GM12874 (cell line): ENCODE data around the gene CRYBG1.

Experiments
- CTCF ChIP-seq: IDR thresholded peaks from 2 replicates; pipeline ENCODE4 v1.5.1; 2011; ENCODE audit warnings: low read depth, mild to moderate bottlenecking, control low read depth, low read length, moderate library complexity; ENCODE audit not compliant: insufficient read depth

The CRYBG1 gene

DNA sequence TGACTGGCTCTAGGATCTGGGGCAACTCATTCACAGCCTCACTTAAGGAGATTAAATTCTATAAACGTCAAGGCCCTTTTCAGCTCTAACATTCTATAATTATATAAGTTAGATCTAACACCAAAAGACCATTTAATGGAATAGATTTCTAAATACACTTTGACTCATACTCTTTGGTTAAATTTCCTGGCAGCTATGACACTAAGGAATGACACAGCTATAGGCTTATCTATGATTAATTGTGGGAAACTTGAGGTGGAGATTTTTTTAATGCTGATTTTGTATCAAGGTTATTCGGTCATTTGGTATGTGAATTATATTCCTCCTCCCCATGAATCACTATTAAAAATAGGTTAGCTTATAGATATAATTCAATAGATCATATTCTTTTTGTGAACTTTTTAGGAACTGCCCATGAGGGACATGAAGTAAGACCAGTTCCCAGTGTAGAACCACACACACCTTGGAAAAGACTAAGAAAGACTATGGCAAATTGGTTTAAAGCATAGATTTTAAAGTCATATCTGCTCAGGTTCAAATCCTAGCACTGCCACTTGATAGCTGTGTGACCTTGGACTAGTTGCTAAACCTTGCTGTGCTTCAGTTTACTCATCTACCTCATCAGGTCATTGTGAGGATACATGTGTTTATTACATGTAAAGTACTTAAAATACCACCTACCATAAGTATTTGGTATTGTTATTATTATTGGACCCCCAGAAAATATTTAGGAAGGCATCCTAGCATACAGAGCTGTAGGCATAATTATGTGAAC, 116.0 kb downstream of the CRYBG1 start:
- TF ChIP-seq CTCF = no peak

GRCh38 chr6:106477146-106477545, 116.6 kb downstream of the CRYBG1 start:
- no peak for TF ChIP-seq CTCF

DNA sequence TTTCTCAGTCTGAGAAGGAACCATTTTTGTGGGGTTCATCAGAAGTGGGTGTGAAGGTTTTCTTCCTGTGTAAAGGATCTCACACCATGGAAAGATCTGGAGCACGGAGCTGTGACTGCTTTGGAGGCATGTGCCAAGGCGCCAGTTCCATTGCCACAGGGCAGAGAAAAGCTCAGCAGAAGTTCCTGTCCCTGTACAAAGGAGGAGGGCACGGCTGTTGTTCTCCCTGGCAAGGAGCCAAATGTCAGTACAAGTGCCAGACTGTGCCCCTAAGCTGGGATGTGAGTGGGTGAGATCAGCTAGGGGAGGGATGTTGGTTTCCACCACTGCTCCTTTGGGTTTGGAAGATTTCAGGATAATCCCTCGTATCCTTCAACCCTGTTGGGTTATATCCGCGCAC, 117.3 kb downstream of the CRYBG1 start:
- TF ChIP-seq CTCF = no peak

DNA sequence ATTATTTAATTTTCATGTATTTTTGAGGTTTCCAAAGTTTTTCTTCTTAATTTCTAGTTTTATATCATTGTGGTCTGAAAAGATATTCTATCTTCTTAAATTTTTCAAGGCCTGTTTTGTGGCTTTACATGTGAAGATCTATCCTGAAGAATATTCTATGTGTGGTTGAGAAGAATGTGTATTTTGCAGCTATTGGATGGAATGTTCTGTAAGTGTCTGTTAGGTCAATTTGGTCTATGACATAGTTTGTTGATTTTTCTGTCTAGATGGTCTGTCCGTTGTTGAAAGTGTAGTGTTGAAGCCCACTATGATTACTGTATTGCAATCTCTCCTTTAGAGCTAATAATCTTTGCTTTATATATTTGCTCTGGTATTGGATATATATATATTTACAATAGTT, 125.7 kb downstream of the CRYBG1 start:
- no peak for TF ChIP-seq CTCF

DNA sequence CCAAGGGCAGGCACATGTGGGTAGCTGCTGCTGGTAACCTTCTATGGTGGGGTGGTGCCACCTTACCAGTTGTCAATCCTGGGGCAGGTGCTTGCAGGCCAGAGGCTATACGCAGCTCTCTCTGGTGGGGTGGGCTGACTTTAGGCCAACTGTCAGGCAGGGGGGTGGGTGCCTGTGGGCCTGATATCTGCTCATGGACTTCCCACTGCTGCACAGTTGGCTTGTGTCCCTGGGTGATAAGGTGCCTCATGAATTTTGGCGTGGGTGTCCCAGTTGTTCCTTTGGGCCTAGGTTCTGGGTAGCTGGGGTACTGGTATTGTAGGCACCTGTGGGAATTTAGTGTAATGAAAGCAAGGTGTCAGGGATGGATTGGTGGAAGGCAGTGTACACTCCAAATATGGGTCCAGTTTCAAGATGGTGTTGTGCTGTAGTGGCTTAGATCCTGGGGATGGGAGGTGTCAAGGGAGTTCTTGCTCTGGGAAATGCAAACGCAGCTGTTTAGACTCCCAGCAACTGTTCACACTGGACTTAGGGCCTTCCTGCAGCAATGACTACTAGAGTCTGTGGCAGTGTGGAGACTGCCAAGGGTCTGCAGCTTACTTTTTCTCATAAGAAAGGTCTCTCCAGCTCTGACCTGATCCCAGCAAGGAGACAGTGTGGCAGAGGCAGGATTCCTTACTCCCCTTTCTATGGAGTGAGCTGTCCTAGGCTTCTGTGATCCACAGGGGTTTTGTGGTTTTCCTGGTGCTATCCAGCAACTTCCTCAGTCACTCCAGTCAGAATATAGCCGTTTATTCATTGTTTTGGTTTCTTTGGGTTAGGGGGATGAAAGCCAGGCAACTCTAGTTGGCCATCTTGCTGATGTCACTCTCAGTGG, 128.2 kb downstream of the CRYBG1 start:
- no peak for TF ChIP-seq CTCF

DNA sequence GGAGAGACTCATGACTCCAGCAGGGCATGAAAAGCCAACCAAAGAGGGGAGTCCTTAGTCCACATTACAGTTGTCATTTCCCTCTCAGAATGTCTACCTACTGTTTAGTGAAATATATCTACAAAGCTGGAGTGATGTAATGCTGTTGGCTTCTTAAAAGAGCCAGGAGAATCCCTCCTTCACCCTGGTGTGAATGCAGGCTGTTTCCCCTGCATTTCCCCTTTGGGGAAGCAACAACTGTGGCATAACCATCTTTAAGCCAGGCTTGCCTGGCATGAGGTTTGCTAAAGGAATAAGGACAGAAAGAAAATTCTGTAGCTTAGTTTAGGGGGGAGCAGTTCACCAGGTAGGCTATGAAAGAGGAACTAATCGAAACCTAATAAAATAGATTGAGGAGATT, 129.5 kb downstream of the CRYBG1 start:
- no peak for TF ChIP-seq CTCF

DNA sequence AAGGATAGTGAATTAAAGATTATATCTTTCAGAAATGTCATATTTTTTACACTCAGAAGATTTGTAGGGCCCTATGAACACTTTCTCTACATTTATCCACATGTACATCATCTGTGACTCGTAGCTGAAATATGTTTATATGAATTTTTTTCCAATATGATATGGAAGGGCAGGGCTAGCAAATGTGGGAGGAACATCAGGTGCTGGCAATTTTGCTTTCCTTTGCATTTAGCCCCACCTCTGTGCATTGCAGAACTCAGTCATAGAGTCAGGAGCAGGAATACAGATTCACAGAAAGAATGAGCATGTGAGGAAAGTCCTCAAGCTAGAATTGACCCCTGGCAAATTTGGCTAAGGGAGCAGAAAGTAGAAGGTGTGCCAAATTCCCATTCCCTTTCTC, 129.9 kb downstream of the CRYBG1 start:
- no peak for TF ChIP-seq CTCF
